ENCODE measurements around the gene NEUROD1.
"Not testable (repeated sequence)": the region's sequence is repeated elsewhere in the genome, so short reads cannot be mapped to it uniquely, and the experiment has no call there.

NEUROD1 gene

DNA sequence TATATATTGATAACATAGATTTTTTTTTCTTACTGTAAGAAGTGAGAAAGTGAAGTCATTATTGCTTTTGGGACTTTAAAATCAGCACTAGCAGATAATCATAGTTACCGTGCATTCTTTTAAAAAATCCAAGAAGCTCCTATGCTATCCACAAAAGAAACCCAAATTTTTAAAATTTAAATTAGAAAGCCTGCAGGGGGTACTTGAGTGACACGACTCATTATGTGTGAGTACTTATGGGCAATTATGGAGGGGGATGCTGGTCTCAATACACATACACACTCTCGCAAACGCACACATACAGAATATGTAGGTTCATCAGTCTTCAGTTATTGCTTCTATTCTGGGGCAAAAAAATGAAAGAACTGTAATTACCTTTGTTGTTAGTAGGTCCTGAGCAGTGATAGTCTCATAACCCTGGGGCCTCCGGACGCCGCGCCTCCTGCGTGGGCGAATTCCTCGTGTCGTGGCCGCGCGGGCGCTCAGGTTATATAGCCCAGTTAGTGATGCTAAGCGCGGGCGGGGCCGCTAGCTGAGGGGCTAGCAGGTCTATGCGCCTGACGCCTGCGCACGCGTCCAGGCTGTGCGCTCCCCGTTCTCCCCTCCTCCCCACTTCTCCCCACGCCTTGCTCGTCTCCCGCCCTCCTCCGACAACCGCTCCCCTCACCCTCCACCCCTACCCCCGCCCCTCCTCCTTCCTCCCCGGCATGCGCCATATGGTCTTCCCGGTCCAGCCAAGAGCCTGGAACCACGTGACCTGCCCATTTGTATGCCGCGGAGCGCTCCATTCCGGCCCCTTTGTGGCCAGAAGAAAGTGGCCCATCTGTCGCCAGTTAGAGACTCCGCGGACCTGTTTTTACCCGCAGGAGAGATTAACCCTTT lies at the start of gene NEUROD1:
Gene NEUROD1 (minus strand): TSS at position 463 of the 882 bp plus-strand sequence. CDS start 1,657 bp downstream, outside the sequence.
- DNase-seq = no peak

DNA sequence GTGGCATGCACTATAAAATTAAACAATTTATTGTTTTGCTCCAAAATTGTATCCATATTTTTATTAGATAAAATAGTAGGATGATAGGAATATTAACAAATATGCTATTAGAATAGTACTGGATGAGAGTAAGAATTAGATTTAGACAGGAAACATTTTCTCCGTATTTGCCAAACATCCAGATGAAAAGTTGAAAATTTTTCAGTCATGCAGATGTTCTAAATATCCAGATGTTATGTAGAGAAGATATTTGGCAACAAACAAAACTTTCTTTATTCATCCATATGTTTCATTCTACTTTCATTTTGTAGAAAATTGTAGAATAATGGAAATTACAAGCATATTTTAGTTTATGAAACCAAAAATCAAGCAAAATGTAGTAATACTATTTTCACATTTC lies 45.2 kb upstream of the NEUROD1 start:
- DNase-seq = no peak

DNA sequence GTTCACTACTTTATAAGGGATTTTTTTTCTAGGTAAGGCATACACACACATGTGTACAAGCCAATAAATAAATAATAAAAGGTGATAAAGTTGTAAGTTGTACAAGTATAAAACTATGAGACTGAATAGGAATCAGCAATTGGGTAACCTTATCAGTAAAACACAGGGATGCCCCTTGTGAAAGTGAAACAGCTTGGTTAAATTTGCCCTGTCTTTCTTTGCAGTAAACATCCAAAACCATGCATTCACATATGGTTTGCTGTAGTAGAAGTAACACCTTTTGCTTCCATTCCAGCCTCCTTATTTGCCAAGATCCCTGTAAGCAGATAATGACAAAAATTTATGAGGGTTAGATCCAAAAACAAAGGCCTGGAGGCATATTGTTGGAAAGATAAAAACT lies 44.3 kb upstream of the NEUROD1 start:
- DNase-seq = no peak

DNA sequence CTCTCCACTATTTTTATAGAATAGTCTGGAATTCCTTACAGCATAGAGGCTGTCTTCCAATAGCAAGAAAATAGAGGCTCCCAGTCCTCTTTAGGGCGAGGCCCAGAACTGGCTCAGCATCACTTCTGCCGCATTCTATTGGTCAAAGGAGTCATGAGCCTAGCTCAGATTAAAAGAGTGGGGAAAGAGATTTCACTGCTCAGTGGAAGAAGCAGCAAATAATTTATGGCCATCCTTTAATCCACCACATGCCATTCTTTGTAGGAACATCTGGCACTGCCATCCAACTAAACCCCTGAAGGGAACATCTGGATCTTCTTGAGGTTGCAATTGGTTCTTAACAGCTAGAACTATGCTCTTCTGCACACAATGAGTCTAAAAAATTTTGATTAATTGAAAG lies 43.4 kb upstream of the NEUROD1 start:
- DNase-seq = no peak

DNA sequence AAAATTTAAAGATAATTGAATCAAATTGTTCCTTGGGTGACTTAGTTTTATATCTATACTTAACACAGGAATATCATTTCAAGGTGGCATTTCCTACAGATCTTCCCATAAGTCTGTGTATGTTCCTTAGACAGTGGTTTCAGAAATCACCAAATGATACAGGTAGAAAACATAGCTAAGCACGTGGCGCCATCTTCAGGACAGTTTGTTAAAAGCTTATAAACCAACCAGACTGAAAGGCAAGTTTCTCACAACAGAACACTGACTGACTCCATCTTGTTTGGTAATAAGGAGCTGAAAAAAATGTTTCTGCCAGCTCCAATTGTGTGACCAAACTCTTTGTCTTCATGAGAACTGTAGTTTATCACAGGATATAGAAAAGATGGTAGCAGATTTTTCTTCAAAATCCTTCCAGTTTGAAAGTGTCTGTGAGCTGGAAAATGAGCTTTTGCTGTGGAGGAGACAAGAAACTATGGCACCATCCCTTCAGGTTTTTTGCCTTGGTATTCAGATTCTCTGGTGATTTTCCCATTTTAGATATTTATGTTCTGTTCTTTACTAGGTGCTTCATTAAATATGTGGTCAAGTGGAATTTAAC lies 34.8 kb upstream of the NEUROD1 start:
- DNase-seq = peak; percentile 19

DNA sequence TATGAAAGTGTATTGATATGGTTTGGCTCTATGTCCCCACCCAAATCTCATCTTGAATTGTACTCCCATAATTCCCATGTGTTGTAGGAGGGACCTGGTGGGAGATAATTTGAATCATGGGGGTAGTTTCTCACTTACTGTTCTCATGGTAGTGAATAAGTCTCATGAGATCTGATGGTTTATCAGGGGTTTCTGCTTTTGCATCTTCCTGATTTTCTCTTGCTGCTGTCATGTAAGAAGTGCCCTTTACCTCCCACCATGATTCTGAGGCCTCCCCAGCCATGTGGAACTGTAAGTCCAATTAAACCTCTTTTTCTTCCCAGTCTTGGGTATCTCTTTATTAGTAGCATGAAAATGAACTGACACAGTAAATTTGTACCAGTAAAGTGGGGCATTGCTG lies 30.7 kb upstream of the NEUROD1 start:
- not testable (repeated sequence) for DNase-seq

DNA sequence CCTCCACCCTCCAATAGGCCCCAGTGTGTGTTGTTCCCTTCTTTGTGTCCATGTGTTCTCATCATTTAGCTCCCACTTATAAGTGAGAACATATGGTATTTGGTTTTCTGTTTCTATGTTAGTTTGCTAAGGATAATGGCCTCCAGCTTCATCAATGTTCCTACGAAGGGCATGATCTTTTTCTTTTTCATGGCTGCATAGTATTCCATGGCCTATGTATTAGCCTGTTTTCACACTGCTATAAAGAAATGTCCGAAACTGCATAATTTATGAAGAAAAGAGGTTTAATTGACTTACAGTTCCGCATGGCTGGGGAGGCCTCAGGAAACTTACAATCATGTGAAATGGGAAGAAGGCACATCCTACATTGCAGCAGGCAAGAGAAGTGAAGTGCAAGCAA lies 22.2 kb upstream of the NEUROD1 start:
- DNase-seq = not testable (repeated sequence)

DNA sequence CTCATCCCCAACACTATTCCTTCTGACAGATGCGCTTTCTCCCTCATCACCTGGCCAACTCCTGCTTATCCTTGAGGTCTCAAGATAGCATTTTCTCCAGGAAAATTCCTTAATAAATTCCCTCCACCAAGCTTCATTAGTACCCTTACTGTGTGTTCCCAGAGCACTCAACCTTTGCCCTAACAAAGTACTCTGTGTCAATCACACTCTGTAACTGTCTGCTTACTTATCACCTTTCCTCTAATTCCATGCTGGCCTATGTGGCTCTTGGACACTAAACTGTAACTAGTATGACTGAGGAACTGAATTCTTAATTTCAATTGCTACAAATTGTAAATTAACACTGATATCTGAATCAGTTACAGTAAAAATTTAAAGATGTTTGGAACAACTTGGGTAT lies 17.9 kb upstream of the NEUROD1 start:
- no peak for DNase-seq

DNA sequence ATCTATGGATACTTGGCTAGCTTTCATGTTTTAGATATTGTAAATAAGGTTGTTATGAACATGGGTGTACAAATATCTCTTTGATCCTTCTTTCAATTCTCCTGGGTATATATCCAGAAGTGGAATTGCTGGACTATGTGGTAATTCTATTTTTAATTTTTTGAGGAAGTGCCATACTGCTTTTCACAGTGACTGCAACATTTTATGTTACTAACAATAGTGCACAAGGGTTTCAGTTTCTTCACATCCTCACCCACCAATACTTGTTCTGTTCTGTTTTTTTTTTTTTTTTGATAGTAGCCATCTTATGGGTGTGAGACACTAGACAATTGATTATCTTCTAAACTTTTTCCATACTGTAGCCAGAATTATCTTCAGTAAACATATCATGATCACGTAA lies 17.3 kb upstream of the NEUROD1 start:
- DNase-seq = no peak

DNA sequence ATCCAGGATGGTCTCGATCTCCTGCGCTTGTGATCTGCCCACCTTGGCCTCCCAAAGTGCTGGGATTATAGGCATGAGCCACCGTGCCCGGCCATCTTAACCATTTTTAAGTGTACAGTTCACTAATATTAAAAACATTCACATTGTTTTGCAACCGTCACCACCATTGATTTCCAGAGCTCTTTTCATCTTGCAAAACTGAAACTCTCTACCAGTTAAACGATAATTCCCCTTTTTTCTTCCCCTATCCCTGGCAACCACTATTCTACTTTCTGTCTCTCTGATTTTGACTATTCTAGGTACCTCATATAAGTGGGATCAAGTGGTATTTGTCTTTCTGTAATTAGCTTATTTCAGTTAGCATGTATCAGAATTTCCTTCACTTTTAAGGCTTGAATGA lies 16.8 kb upstream of the NEUROD1 start:
- DNase-seq = no peak

DNA sequence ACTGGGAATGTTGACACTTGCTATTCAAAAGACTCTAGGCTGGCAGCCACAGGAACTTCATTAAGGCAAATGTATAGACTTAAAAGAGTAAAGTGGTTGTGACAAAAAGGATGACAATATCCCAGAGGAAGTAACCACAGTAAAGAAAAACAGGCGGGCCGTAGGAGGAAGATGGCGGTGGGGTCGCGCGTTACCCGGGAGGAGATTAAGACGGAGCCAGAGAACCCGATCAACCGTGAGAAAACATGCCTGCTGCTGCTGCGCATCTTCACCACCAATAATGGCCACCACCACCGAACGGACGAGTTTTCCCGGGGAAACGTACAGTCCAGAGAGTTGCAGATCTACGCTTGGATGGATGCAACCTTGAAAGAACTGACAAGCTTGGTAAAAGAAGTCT lies 14.0 kb upstream of the NEUROD1 start:
- DNase-seq = no peak

DNA sequence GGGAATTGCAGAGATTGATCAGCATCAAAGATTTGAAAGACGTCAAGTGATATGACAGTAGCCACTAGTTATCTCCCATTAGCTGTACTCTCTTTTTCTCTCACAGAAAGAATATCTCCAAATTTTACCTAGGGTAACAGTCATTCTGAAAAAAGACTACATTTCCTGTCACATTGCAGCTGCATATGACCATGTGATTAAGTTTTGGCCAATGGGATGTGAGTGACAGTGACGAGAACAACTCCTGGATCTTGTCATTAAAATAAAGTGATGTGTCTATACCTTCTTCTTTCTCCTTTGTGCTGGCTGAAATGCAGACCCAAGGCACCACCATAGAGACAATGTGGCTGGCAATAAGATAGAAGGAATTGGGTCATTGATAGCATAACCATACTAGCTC lies 10.5 kb upstream of the NEUROD1 start:
- DNase-seq = no peak

DNA sequence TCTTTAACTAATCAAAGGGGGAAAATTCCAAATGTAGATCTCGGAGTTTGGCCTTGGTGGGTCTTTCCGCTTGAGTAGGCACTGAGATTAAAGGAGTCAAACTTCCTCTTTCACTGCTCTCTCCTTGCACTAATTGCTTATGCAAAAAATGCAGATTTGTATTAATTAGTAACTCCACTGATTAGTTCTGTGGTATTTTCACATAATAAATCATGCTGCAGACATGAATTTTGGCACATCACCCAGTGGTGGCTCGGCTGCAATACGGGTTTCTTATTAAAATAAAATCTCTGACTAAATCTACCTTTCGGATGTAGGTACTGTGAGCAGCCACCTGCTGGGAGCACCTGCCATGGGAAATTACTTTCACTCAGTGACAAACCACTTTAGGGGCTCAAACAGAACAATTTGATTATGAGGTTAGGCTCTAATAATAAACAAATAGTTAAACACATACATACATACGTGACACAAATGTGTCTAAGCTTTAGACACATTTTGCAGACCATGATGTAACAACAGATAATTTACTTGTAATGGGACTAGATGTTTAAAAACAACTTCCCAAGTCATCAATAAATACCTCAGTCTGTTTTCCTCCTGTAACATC lies 6.4 kb upstream of the NEUROD1 start:
- no peak for DNase-seq

DNA sequence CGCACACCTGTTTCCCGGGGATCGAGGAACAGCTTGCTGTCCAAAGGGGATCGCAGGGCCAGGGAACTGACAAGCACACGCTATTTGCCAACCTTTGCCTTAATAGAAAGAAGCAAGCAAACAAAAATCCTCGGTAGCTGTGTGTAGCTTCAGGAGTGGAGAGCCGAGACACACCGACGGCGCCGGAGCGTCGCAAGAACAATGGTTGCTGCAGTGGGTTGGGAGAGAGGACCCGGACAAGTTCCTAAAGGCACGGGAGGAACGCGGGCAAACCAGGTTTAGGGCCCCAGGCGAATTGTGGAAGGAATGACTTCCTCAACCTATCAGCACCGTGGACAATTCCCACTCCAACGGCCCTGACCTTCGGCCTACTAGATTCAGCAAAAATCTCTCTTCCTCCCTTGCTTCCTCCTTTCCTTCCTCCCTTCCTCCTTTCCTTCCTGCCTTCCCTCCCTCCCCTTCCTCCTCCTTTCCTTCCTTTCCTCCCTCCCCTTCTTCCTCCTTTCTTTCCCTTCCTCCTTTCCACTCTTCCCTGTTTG lies 4.9 kb upstream of the NEUROD1 start:
- DNase-seq = no peak

DNA sequence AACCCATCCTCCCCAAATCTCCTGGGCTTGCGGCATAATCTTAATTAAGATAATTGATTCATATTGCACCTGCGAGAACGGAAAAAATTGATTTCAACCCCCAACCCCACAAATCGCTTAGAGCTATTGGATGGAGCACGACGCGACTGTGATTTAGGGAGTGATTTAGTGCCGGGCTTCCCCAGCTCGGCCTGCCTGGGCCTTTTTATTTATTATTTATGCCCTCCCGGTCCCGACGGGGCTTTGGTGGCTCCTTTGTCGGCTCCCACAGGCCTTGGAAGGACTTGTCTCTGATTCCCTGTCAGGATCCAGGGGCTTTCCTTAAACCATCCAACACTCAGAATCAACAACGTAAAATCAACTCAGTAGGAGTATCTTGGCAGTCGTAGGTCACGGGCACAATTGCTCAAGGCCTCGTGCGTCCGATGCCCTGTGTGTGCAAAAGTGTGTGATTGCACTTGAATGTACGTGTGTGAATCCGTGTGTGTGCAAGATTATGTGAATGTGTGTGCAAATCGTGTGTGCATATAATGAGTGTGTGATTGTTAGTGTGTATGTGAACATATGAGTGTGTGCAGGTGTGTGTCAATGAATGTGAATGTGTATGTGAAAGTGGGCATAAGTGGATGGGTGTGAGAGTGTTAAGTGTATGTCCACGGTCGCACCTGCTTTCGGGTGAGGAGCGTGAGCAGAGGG lies 4.3 kb upstream of the NEUROD1 start:
- no peak for DNase-seq

DNA sequence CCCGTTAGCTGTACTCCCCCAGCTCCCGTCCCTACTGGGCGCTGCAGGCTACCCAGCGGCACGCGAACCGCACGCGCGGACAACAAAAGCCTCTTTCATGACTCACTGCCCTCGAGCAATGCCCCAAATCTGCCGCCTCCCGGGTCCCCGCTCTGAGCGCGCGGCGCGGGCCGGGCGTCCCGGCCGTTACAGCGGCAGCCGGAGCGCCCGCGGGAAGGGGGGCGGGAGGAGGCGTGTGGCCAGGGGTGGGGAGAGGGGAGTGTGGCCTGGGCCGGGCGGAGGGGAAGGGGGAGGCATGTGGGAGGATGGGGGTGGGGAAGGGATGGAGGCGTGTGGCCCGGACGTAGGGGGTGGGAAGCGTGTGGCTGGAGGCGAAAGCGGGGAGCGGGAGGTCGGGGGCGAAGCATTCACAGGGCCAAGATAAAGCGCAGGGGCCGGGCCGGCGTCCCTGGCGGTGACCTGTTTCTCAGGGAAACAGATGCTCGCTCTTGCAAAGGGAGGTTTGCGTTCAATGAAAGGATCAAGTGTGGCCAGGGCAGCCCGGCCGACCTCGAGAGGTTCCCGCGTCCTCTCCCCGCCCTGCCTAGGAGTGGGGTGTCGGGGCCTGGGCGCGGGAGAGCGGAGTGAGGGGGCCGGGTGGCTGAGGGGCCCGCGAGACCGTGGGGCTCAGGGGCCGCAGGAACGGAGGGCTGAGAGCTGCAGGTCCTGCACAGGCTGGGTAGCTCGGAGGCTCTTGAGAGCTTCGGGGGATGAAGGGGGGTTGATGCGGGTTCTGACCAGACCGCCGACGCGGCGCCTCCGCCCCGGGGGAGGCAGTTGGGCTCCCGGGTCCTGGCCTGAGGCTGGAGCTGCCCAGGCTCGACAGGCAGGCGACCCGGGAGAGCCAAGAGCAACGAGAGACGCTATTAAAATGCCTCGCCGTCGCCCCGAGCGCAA lies 3.5 kb upstream of the NEUROD1 start:
- DNase-seq = no peak

DNA sequence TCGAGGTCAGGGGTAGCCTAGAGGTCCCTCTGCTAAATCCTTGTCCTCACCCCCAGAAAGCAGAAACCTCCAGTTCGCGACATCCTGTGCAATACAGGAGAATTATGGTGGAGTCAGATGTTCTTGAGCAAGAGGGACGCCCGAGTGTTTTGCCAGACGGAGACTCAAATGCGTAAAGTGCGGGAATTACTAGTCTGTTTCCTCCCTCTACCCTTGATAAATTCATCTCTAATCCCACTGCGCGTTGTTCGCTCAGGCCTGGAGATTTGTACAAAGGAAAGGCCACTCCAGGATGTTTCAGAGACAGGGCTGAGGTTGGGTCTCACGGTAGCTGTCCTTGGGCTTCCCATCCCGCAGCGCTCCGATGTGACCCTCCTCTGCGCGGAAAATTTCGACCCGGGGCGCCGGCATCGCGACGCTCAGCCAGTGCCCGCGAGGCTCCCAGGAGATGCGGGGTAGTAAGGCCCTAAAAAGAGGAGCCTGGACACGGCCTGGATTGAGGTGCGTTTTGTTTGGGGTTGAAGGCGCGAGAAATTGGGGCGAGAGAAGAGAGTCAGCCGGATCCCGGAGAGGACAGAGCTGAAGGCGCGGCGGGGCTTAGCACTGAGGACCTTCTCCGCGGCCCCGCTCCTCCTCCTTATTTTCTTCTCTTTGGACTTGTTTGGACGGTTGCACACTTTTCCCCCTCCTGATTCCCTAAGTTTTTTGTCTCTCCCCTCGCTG lies 2.6 kb upstream of the NEUROD1 start:
- DNase-seq = no peak

DNA sequence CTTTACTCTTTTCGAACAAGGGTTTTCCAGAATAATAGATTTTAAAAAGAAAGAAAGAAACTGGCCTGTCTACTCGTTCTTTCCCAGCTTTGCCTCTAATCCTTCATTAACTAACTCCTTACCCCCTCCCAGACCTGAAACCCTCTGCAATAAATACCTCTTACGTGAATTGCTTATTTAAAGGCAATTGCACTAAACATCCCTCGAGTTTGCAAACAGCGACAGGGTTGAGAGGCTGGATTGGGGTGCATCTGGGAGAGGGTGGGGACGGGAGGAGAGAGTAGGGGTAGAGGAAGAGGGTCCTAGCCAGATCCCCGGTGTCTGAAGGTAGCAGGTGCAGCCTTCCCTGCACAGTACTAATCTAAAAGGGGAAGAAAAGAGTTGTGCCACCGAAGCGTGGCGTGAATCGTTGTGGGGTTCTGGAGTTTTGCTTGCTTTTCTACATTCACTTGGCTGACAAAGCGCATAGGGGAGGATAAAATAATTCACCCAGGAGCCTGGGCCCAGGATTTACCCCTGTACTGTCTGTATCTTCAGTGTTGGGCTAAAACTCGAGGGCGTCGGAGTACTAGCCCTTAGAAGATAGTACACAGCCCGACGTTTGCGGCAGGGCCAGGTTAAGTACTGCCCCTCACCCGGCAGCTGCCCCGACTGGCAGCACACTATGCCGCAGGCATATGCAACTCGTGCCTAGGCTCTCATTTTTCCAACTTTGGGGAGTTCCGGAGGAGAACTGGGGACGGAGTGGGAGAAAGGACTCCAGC lies 1.9 kb upstream of the NEUROD1 start:
- no peak for DNase-seq

DNA sequence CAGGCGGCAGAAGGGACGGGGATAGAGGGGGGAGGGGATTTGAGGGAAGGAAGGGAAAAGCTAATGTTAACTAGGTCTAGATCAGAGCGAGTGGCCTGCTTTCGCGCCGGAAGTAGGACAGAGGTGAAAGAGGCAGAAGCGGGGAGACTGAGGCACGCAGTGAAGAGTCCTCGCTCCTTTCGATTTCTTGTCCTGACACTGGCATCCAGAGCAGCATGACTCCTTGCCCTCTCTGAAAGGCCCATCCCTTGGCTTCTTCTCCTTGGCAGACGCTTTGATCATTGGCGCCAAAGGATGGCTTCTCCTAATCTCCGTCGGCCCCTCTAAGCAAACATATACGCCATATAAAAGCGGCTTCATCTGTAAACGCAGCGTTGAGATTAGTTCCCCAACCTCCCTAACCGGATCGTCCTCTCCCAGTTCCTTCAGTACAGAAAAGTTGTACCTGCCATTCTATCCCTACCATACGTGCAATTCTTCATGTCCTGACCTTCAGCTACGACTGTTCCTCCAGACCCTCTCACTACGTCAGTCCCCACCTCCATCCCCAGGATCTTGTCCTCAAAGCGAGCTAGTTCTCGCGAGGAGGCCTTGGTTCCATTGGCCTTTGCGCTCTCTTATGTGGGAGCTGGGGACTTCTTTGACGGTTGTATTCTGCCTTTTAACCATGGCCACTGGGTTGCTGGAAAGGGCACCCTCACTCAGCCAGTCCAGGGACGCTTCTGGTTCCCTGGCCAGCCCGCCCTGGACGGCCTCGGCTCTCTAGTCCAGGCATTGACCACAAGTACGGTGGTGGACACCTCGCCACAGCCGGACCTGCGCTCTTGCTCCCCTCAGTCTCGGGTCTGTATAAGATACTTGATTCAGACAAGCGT lies 857 bp upstream of the NEUROD1 start:
- no peak for DNase-seq

Measured in activated effector memory CD4-positive, alpha-beta T cell treated with Interleukin-2 at 50 U/mL for 16 hours (primary cell).